Activated naive CD4-positive, alpha-beta T cell treated with anti-CD3 and anti-CD28 coated beads, Interleukin-2, amount 10 ng/mL, durations not matched to agents 7 days and 5 days (primary cell): ENCODE data around the gene PUS7.
"Not testable (repeated sequence)": the region's sequence is repeated elsewhere in the genome, so short reads cannot be mapped to it uniquely, and the experiment has no call there.

Experiments
- CTCF ChIA-PET: fragments of 350-600 bp; sonication (Branson Sonifier 250); formaldehyde crosslinking; loops from one replicate; lab custom pipeline; 2021; ENCODE audit warnings: antibody characterized with exemption; lab: Charles Lee
- DNase-seq: peaks from one replicate; pipeline ENCODE4 v3.0.0-alpha.2; 2020
- H3K27ac Mint-ChIP-seq: one replicate; pipeline ENCODE4 v1.8.0; 2021; ENCODE audit warnings: mild to moderate bottlenecking, moderate library complexity, mixed read lengths
- H3K27me3 Mint-ChIP-seq: one replicate; pipeline ENCODE4 v1.8.0; 2021; ENCODE audit warnings: mild to moderate bottlenecking, mixed read lengths
- H3K36me3 Mint-ChIP-seq: one replicate; pipeline ENCODE4 v1.8.0; 2021; ENCODE audit warnings: mixed read lengths
- H3K4me1 Mint-ChIP-seq: one replicate; pipeline ENCODE4 v1.8.0; 2021; ENCODE audit warnings: mixed read lengths
- H3K4me3 Mint-ChIP-seq: one replicate; pipeline ENCODE4 v1.8.0; 2021; ENCODE audit warnings: mild to moderate bottlenecking, moderate library complexity, mixed read lengths
- H3K9me3 Mint-ChIP-seq: one replicate; pipeline ENCODE4 v1.8.0; 2021; ENCODE audit warnings: mixed read lengths

Gene PUS7

DNA sequence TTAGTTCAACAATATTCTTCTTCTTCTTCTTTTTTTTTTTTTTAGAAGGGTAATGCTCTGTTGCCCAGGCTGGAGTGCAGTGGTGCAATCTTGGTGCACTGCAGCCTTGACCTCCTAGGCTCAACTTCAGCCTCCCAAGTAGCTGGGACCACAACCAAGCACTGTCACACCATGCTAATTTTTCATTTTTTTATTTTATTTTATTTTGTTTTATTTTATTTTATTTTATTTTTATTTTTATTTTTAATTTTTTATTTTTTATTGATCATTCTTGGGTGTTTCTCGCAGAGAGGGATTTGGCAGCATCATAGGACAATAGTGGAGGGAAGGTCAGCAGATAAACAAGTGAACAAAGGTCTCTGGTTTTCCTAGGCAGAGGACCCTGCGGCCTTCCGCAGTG, 112.3 kb downstream of the PUS7 start:
- DNase-seq, H3K4me1 Mint-ChIP-seq, CTCF ChIA-PET, H3K27ac Mint-ChIP-seq, H3K27me3 Mint-ChIP-seq, H3K9me3 Mint-ChIP-seq, H3K4me3 Mint-ChIP-seq, H3K36me3 Mint-ChIP-seq: not testable (repeated sequence)

- DNase-seq, result no peak
- Mint-ChIP-seq H3K9me3 (no peaks in the 10 kb centered on the region), H3K4me3 (no peak overlapping the region), H3K4me1 (no peaks in the 10 kb centered on the region), H3K27ac (no peak overlapping the region), H3K36me3 (no peaks in the 10 kb centered on the region), H3K27me3 (peaks cover 4% of the 10 kb centered on the region)
- CTCF ChIA-PET, result no interaction called here
These were observed 113.2 kb downstream of the PUS7 start for GRCh38 chr7:105408791-105409410.
